NCI-H510A (cell line): ENCODE data around the gene TASOR2.

Source experiments
- DNase-seq: peaks from one replicate; lab custom pipeline; 2025; lab: John Stamatoyannopoulos, UW

Gene TASOR2

DNA sequence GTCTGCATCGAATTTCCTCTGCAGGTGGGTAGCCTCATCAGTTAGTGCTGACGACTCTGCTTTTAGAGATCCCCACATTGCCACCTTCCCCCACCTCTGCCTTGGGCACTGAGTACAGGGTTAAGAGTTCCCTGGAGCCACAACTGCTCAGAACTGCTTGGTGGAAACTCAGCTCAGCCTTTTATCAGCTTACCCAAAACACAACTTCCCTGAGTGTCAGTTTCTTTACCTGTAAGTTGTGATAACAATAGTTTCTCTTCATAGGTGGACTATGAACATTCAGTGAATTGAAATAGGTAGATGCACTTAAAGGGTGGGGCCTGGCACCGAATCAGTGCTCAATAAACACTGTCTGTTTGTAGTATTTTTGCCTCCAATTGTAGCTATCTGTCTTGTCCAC is 29.5 kb upstream of the TASOR2 start:
- no peak for DNase-seq

DNA sequence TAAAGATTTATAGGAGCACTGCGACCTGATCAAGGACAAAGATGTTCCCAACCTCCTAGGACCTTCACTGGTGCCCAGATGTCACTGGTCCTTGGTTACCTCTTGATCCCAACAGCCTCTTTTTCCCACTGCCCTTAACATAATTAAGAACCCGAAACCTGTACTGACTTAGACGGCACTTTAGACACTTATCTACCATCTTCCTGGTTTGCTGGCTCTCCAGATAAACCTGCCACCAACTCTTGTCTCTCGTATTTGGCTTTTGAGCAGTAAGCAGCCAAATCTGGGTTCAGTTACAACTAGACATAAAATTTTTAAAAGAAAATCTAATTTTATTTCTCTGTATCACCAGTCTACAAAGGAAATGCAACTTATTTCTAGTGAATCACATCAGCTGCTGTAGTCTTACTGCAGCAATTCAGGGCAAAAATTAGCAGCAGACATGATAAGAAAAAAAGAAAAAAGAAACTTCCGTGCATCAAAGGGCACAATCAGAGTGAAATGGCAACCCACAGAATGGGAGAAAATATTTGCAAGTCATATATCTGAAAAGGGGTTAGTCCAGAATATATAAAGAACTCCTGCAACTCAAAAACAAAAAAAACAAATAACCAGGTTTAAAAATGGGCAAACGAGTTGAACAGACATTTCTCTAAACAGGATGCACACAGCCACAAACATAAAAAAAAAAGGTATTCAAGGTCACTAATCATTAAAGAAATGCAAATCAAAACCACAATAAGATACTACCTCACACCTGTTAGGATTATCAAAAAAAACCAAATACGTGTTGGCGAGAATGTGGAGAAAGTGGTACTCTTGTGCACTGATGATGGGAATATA is 27.7 kb upstream of the TASOR2 start:
- DNase-seq: no peak

- no peak for DNase-seq
These were observed 25.6 kb upstream of the TASOR2 start for GRCh38 chr10:5658871-5659618.

GRCh38 chr10:5659702-5660528 is 24.7 kb upstream of the TASOR2 start:
- no peak for DNase-seq

DNA sequence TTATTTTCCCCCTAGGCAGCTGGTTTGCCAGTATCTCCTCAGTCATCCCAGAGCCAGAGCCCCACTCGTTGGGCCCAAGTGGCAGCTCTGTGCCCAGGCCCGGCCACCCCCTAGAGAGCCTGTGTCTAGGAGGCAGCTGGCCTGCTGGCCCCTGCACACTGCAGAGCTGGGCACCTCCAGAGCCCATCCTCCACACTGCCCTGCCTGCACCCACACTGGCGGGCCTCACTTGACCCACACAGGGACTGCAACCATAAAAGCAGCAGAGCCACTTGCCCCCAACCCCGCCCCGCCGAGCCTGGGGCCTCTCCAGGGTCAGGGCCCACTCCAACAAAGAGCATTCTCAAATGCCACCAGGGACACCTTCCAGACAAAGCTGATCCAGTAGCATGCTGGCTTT is 23.6 kb upstream of the TASOR2 start:
- DNase-seq: no peak

DNA sequence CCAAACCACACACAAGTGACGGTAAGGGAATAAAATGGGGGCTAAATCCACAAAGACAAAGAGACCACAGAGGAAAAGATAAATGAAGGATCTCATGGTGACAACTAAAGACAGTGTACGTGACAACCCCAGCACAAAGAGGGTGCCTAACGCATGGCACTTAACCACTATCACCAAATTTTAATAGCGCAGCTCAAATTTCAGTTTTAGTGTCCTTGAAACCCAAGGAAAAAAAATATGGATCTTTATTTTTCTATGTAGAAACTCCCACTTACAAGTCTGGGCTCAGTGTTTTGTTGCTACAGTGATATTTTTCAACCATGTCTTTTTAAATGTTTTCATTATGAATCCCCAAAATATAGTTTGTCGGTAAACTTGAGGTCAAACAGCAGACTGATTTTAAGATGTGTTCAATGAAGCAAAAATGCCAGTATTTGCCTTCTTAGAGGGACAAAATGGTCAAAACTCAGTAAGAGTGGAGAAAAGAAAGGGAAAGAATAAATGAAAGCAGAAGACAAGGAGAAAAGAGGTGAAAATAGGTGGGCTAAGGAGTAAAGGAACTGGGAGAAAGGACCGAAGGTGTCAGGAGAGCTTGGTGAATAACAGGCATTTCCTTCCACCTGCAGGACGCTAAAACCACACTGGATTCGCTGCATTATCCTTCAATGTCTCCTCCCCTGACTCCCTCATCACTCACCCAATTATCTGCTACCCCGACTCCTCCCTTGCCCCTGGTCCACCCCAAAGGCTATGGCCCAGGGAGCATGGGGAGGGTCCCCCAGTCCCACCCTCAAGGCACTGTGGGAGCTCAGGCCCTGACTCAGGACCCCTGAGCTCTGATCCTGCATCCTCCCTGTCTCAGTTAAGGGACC is 21.7 kb upstream of the TASOR2 start:
- DNase-seq: no peak

- DNase-seq: no peak
These were observed 20.8 kb upstream of the TASOR2 start for GRCh38 chr10:5663692-5664427.

DNA sequence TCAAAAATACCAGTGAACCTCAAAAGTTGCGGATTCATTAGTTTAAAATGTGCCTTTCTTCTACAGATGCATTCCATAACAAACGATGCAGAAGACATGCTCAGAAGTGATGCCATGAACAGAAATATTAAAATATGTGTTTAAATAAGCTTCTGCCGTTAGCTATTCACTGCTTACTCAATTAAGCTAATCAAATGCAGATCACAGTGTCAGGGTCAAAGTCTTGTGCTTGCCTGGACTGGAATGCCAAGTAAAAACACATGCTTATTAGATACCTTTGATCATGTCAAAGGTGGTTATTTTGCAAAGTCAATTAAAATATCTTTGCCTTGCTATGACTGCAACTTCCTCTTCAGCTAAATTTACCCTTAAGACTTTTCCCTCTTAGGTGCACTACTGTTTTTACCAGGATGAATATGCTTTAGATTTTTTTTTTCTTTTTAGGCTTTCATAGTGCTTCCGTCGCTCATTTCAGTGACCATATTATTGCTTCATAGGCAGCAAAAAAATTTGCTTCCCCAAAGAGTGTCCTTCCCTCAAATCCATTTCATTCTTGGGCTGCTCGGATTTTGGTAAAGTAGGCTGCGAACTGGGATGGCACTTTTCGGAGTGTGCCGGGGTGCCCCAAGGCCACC is 19.1 kb upstream of the TASOR2 start:
- no peak for DNase-seq

- peak; percentile 30 for DNase-seq
These were observed 18.4 kb upstream of the TASOR2 start, which contains the start of gene ASB13 for GRCh38 chr10:5666008-5666840. ASB13 (minus strand) TSS chr10:5666595; CDS start chr10:5666551, 44 bp downstream.

GRCh38 chr10:5666841-5667630 is 17.6 kb upstream of the TASOR2 start:
- DNase-seq: no peak

DNA sequence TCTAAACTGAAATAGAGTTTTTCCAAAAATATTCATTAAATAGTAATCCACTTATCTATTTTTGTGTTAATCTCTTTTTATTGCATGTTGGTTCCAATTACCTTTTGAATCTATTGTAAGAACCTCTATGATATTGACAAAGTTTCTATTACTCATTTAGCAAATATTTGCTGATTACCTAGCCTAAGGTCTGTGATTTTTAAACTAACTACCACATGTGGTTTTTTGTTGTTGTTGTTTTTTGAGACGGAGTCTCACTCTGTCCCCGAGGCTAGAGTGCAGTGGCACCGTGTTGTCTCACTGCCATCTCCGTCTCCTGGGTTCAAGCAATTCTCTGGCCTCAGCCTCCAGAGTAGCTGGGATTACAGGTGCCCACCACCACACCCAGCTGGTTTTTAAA is 16.2 kb upstream of the TASOR2 start:
- no peak for DNase-seq

DNA sequence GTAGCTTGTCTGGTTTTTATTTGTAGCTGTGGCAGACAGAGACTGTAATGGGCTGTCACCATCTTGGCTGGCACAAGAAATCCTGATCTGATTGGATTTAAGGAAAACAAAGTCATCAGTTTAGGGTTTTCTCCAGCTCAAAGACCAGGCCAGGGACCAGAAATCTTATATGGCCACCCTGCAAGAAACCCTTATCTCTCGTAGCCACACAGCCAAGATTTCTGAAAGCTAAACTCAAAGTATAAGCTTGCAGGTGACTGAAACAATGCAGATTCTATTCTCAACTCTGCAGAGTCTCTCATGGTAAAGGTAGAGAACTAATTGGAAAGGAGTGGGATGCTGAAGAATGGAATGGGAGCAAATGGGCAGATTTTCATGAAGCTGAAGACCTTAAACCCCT is 15.0 kb upstream of the TASOR2 start:
- DNase-seq: no peak

- no peak for DNase-seq
These were observed 13.8 kb upstream of the TASOR2 start for GRCh38 chr10:5670662-5671375.

GRCh38 chr10:5678397-5679036 is 6.1 kb upstream of the TASOR2 start:
- no peak for DNase-seq

DNA sequence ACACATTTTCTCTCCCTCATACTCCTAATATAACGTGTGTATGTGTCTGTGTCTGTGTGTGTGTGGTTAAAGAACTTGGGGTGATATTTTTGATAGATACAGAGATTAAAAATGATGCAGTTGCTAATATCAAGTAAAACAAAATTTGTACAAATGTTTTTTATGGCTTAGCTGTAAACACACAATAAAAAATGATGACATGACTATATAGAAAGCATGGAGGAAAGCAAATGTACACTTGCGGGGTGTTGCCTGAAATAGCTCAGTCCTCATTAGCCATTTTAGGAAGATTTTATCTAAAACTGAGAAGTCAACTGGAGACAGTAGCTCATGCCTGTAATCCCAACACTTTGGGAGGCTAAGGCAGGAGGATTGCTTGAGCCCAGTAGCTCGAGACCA is 5.6 kb upstream of the TASOR2 start:
- no peak for DNase-seq

GRCh38 chr10:5679606-5680005 is 5.0 kb upstream of the TASOR2 start:
- DNase-seq: no peak

- DNase-seq: no peak
These were observed 2.7 kb upstream of the TASOR2 start for GRCh38 chr10:5681930-5682329.
